Trophoblast cell (in vitro differentiated cells and primary cell): Measurements from ENCODE around the gene ATCAY.

ENCODE experiments used
- DNase-seq, 2 donors: peaks; one replicate each; pipeline ENCODE4 v3.0.0-alpha.2; 2016
- H2AFZ ChIP-seq: 2 replicates; pipeline ENCODE4 v1.6.1; 2013; ENCODE audit warnings: low read length, moderate library complexity, mild to moderate bottlenecking; ENCODE audit not compliant: insufficient read depth, poor library complexity
- H2AK5ac ChIP-seq: 2 replicates; pipeline ENCODE4 v1.6.1; 2013; ENCODE audit warnings: mild to moderate bottlenecking, low read length
- H2BK120ac ChIP-seq: 2 replicates; pipeline ENCODE4 v1.6.1; 2013; ENCODE audit warnings: low read length, mild to moderate bottlenecking, moderate library complexity; ENCODE audit not compliant: insufficient read depth, poor library complexity
- H2BK12ac ChIP-seq: 2 replicates; pipeline ENCODE4 v1.6.1; 2013; ENCODE audit warnings: mild to moderate bottlenecking, low read length, moderate library complexity
- H2BK5ac ChIP-seq: 2 replicates; pipeline ENCODE4 v1.6.1; 2013; ENCODE audit warnings: low read length, low read depth, moderate library complexity, mild to moderate bottlenecking; ENCODE audit not compliant: poor library complexity
- H3K14ac ChIP-seq: 2 replicates; pipeline ENCODE4 v1.6.1; 2013; ENCODE audit warnings: mild to moderate bottlenecking, low read length
- H3K18ac ChIP-seq: 2 replicates; pipeline ENCODE4 v1.6.1; 2013; ENCODE audit warnings: mild to moderate bottlenecking, low read length
- H3K23ac ChIP-seq: 2 replicates; pipeline ENCODE4 v1.6.1; 2013; ENCODE audit warnings: low read length
- H3K27ac ChIP-seq: 2 replicates; pipeline ENCODE4 v1.5.1; 2013; ENCODE audit warnings: low read depth, mild to moderate bottlenecking, inconsistent platforms, low read length, moderate library complexity
- H3K27me3 ChIP-seq: 2 replicates; pipeline ENCODE4 v1.6.1; 2013; ENCODE audit warnings: inconsistent platforms, mild to moderate bottlenecking, low read length, moderate library complexity; ENCODE audit not compliant: insufficient read depth
- H3K36me3 ChIP-seq, 2 experiments: 1 replicate in 1 of 2; 2 replicates in 1 of 2; pipeline ENCODE4 v1.6.1; 2013; ENCODE audit warnings: low read length in 2 of 2, mild to moderate bottlenecking in 2 of 2, moderate library complexity in 1 of 2; ENCODE audit not compliant: insufficient read depth in 2 of 2, control insufficient read depth in 1 of 2
- H3K4ac ChIP-seq: 2 replicates; pipeline ENCODE4 v1.6.1; 2013; ENCODE audit warnings: low read depth, mild to moderate bottlenecking, low read length, moderate library complexity
- H3K4me1 ChIP-seq, 2 experiments: 1 replicate in 1 of 2; 2 replicates in 1 of 2; pipeline ENCODE4 v1.6.1; 2013; ENCODE audit warnings: low read length in 2 of 2, mild to moderate bottlenecking in 2 of 2, moderate library complexity in 1 of 2; ENCODE audit not compliant: insufficient read depth in 2 of 2, control insufficient read depth in 1 of 2
- H3K4me2 ChIP-seq: 2 replicates; pipeline ENCODE4 v1.6.1; 2013; ENCODE audit warnings: inconsistent platforms, mild to moderate bottlenecking, low read length, moderate library complexity
- H3K4me3 ChIP-seq: 2 replicates; pipeline ENCODE4 v1.5.1; 2013; ENCODE audit warnings: mild to moderate bottlenecking, low read depth, low read length, inconsistent platforms
- H3K79me1 ChIP-seq: one replicate; pipeline ENCODE4 v1.6.1; 2013; ENCODE audit warnings: low read length
- H3K79me2 ChIP-seq: 2 replicates; pipeline ENCODE4 v1.6.1; 2013; ENCODE audit warnings: low read length, mild to moderate bottlenecking; ENCODE audit not compliant: control insufficient read depth, insufficient read depth, poor library complexity
- H3K9ac ChIP-seq: 2 replicates; pipeline ENCODE4 v1.6.1; 2013; ENCODE audit warnings: mild to moderate bottlenecking, low read length
- H3K9me3 ChIP-seq: 2 replicates; pipeline ENCODE4 v1.6.1; 2013; ENCODE audit warnings: low read depth, mild to moderate bottlenecking, control low read depth, inconsistent platforms, low read length; ENCODE audit not compliant: insufficient read depth
- H4K12ac ChIP-seq: 2 replicates; pipeline ENCODE4 v1.6.1; 2013; ENCODE audit warnings: low read depth, mild to moderate bottlenecking, low read length, moderate library complexity
- H4K8ac ChIP-seq: 2 replicates; pipeline ENCODE4 v1.6.1; 2013; ENCODE audit warnings: low read depth, mild to moderate bottlenecking, low read length, moderate library complexity
- H4K91ac ChIP-seq: one replicate; pipeline ENCODE4 v1.6.1; 2013; ENCODE audit warnings: low read depth, mild to moderate bottlenecking, low read length, moderate library complexity
- WGBS: extraction: QIAGEN DNeasy Blood & Tissue Kit; methylation state at CpG from one replicate; pipeline ENCODE4 v1.1.7; 2013; ENCODE audit warnings: missing lambda C conversion rate; ENCODE audit not compliant: insufficient read length, insufficient coverage; ENCODE audit errors: extremely low coverage; 5-methylcytosine and 5-hydroxymethylcytosine counted together

Gene ATCAY

GRCh38 chr19:3895788-3896187, 15.3 kb downstream of the ATCAY start:
- no peak overlapping the region for H3K4me3 ChIP-seq
- no peak overlapping the region for H2AFZ ChIP-seq
- H3K4ac ChIP-seq = no peak overlapping the region
- H3K27me3 ChIP-seq = no peaks in the 10 kb centered on the region
- H3K9ac ChIP-seq = no peak overlapping the region
- no peak overlapping the region for H4K12ac ChIP-seq
- no peak overlapping the region for H4K91ac ChIP-seq
- H3K18ac ChIP-seq = no peak overlapping the region
- no peaks in the 10 kb centered on the region for H3K79me2 ChIP-seq
- no peak for DNase-seq
- WGBS = no CpG with 5 or more reads among the region's 5 CpGs
- H3K23ac ChIP-seq = no peak overlapping the region
- peaks cover 1% of the 10 kb centered on the region for H3K9me3 ChIP-seq
- H3K4me1 ChIP-seq = no peaks in the 10 kb centered on the region
- H4K8ac ChIP-seq = no peak overlapping the region
- H3K14ac ChIP-seq = no peak overlapping the region
- H2BK5ac ChIP-seq = no peak overlapping the region
- no peaks in the 10 kb centered on the region for H3K36me3 ChIP-seq
- H3K27ac ChIP-seq = no peak overlapping the region
- no peak overlapping the region for H2BK120ac ChIP-seq
- H2BK12ac ChIP-seq = no peak overlapping the region
- no peak overlapping the region for H2AK5ac ChIP-seq
- no peak overlapping the region for H3K4me2 ChIP-seq
- H3K79me1 ChIP-seq = no peaks in the 10 kb centered on the region

GRCh38 chr19:3897936-3898335, 17.5 kb downstream of the ATCAY start:
- H3K4me2 ChIP-seq = no peak overlapping the region
- H2BK5ac ChIP-seq = no peak overlapping the region
- no CpG with 5 or more reads among the region's 4 CpGs for WGBS
- no peak overlapping the region for H3K23ac ChIP-seq
- no peak overlapping the region for H3K4me3 ChIP-seq
- H3K9me3 ChIP-seq = peaks cover 1% of the 10 kb centered on the region
- no peak overlapping the region for H4K91ac ChIP-seq
- H3K18ac ChIP-seq = no peak overlapping the region
- no peak for DNase-seq
- H3K4me1 ChIP-seq = no peaks in the 10 kb centered on the region
- H2BK12ac ChIP-seq = no peak overlapping the region
- no peak overlapping the region for H3K4ac ChIP-seq
- H3K14ac ChIP-seq = no peak overlapping the region
- H2BK120ac ChIP-seq = no peak overlapping the region
- H2AFZ ChIP-seq = no peak overlapping the region
- H4K12ac ChIP-seq = no peak overlapping the region
- no peak overlapping the region for H4K8ac ChIP-seq
- H3K36me3 ChIP-seq = no peaks in the 10 kb centered on the region
- no peaks in the 10 kb centered on the region for H3K27me3 ChIP-seq
- H3K79me2 ChIP-seq = no peaks in the 10 kb centered on the region
- no peak overlapping the region for H3K27ac ChIP-seq
- H3K79me1 ChIP-seq = no peaks in the 10 kb centered on the region
- H2AK5ac ChIP-seq = no peak overlapping the region
- no peak overlapping the region for H3K9ac ChIP-seq

- Histone ChIP-seq H4K8ac (no peak overlapping the region), H3K4me3 (no peak overlapping the region), H3K79me1 (no peaks in the 10 kb centered on the region), H3K14ac (no peak overlapping the region), H3K36me3 (no peaks in the 10 kb centered on the region), H3K27ac (no peak overlapping the region), H3K4me1 (no peaks in the 10 kb centered on the region), H2BK120ac (no peak overlapping the region), H3K79me2 (no peaks in the 10 kb centered on the region), H2BK5ac (no peak overlapping the region), H2AK5ac (no peak overlapping the region), H4K12ac (no peak overlapping the region), H3K9ac (no peak overlapping the region), H2BK12ac (no peak overlapping the region), H2AFZ (no peak overlapping the region), H4K91ac (no peak overlapping the region), H3K27me3 (no peaks in the 10 kb centered on the region), H3K4ac (no peak overlapping the region), H3K9me3 (peaks cover 1% of the 10 kb centered on the region), H3K4me2 (no peak overlapping the region), H3K18ac (no peak overlapping the region), H3K23ac (no peak overlapping the region)
- DNase-seq = no peak
- WGBS = no CpG with 5 or more reads among the region's 3 CpGs
These were observed 17.9 kb downstream of the ATCAY start for GRCh38 chr19:3898426-3898825.

GRCh38 chr19:3899531-3900294, 19.2 kb downstream of the ATCAY start:
- H3K18ac ChIP-seq = no peak overlapping the region
- H3K27ac ChIP-seq = no peak overlapping the region
- no peaks in the 10 kb centered on the region for H3K4me1 ChIP-seq
- H2BK12ac ChIP-seq = no peak overlapping the region
- no peak overlapping the region for H4K12ac ChIP-seq
- H3K4me2 ChIP-seq = no peak overlapping the region
- no peaks in the 10 kb centered on the region for H3K36me3 ChIP-seq
- H4K91ac ChIP-seq = no peak overlapping the region
- H3K23ac ChIP-seq = no peak overlapping the region
- H3K4me3 ChIP-seq = no peak overlapping the region
- H3K79me2 ChIP-seq = no peaks in the 10 kb centered on the region
- H3K14ac ChIP-seq = no peak overlapping the region
- no peak overlapping the region for H2AFZ ChIP-seq
- H4K8ac ChIP-seq = no peak overlapping the region
- H3K79me1 ChIP-seq = no peaks in the 10 kb centered on the region
- DNase-seq = no peak
- no peak overlapping the region for H2BK5ac ChIP-seq
- no peak overlapping the region for H2AK5ac ChIP-seq
- H2BK120ac ChIP-seq = no peak overlapping the region
- no peak overlapping the region for H3K9ac ChIP-seq
- no CpG with 5 or more reads among the region's 18 CpGs for WGBS
- H3K27me3 ChIP-seq = no peaks in the 10 kb centered on the region
- peaks cover 1% of the 10 kb centered on the region for H3K9me3 ChIP-seq
- no peak overlapping the region for H3K4ac ChIP-seq
